Stomach (tissue), 9 donors: ENCODE data around the gene ITGB5. TPM values are rescaled to one million over a fixed set of nuclear protein-coding genes. Genes with fewer than 3 reads are reported as not detected.

ENCODE experiments used
- DNase-seq, 2 donors: peaks; one replicate each; pipeline versions ENCODE4 v3.0.0 to v3.0.0-alpha.2; 2013 to 2019
- H3K27ac ChIP-seq, 5 donors: fragments of 200-600 bp in 4 of 5; sonication (generic) in 4 of 5; one replicate each; pipeline ENCODE4 v1.5.1; 2013 to 2019; ENCODE audit warnings: mild to moderate bottlenecking in 1 of 5, moderate library complexity in 1 of 5
- H3K27me3 ChIP-seq, 3 donors: fragments of 200-600 bp; sonication (generic); one replicate each; pipeline ENCODE4 v1.5.1; 2017 to 2019; ENCODE audit warnings: mixed run types in 1 of 3
- H3K36me3 ChIP-seq, 4 donors: fragments of 200-600 bp; sonication (generic); 1 replicate in 3 of 4; 2 replicates in 1 of 4; pipeline ENCODE4 v1.5.1; 2016 to 2019
- H3K4me1 ChIP-seq, 4 donors: fragments of 200-600 bp; sonication (generic); one replicate each; pipeline ENCODE4 v1.5.1; 2016 to 2019
- H3K4me3 ChIP-seq, 4 donors: fragments of 200-600 bp; sonication (generic) in 3 of 4; one replicate each; pipeline ENCODE4 v1.5.1; 2016 to 2019; ENCODE audit warnings: mild to moderate bottlenecking in 1 of 4
- H3K9me3 ChIP-seq, 4 donors: fragments of 200-600 bp; sonication (generic); one replicate each; pipeline ENCODE4 v1.5.1; 2016 to 2019
- EP300 ChIP-seq: sonication (generic); formaldehyde crosslinking; IDR thresholded peaks from one replicate; pipeline ENCODE4 v1.6.1; 2017; ENCODE audit warnings: antibody characterized with exemption
- POLR2A ChIP-seq, 4 donors: fragments of 450-650 bp; IDR thresholded peaks; one replicate each; pipeline ENCODE4 v1.6.1; 2016; ENCODE audit warnings: antibody characterized with exemption in 4 of 4, control low read depth in 2 of 4, mild to moderate bottlenecking in 1 of 4, moderate library complexity in 1 of 4
- POLR2AphosphoS5 ChIP-seq, 3 donors: sonication (generic); formaldehyde crosslinking; IDR thresholded peaks; one replicate each; pipeline ENCODE4 v1.6.1; 2016; ENCODE audit warnings: antibody characterized with exemption in 3 of 3
- WGBS, 5 donors: extraction: QIAGEN DNeasy Blood & Tissue Kit in 3 of 5; methylation state at CpG; one replicate each; pipeline versions ENCODE4 v1.1.5 to v1.1.7; 2013 to 2018; 5-methylcytosine and 5-hydroxymethylcytosine counted together
- intact Hi-C: fragments of 100-400 bp; cut with DNase I; formaldehyde crosslinking; loops from one replicate; pipeline ENCODE4 v1.15.1; 2023; ENCODE audit warnings: low total_unique reads
- polyA plus RNA-seq, 3 donors: library from polyadenylated mRNA; stranded (reverse); fragments of 200-250 nt; gene quantifications; one replicate each; pipeline ENCODE4 v1.2.3, GENCODE V29; 2013
- total RNA-seq, 5 donors: library from RNA; depleted of rRNA; stranded (reverse); fragments of >200 nt; gene quantifications; one replicate each; pipeline versions ENCODE4 v1.1.0 to v1.2.3, GENCODE V29; 2014 to 2016
- TF ChIP-seq, protein P1 (sequence below), 7 experiments: fragments of 450-650 bp in 4 of 7; fragments of 200-600 bp in 3 of 7; sonication (generic) in 3 of 7; IDR thresholded peaks; one replicate each; pipeline ENCODE4 v1.5.1; 2016 to 2019; ENCODE audit warnings: antibody characterized with exemption in 7 of 7, control low read depth in 2 of 7, mild to moderate bottlenecking in 1 of 7
- donor health status: healthy with polysubstance abuse.
- donor health status: Bipolar disorder and iron deficiency.
- donor health status: healthy.

ITGB5 gene
- total and polyA plus RNA-seq, 8 donors = 8.2 to 205 (median 54.1) TPM

DNA sequence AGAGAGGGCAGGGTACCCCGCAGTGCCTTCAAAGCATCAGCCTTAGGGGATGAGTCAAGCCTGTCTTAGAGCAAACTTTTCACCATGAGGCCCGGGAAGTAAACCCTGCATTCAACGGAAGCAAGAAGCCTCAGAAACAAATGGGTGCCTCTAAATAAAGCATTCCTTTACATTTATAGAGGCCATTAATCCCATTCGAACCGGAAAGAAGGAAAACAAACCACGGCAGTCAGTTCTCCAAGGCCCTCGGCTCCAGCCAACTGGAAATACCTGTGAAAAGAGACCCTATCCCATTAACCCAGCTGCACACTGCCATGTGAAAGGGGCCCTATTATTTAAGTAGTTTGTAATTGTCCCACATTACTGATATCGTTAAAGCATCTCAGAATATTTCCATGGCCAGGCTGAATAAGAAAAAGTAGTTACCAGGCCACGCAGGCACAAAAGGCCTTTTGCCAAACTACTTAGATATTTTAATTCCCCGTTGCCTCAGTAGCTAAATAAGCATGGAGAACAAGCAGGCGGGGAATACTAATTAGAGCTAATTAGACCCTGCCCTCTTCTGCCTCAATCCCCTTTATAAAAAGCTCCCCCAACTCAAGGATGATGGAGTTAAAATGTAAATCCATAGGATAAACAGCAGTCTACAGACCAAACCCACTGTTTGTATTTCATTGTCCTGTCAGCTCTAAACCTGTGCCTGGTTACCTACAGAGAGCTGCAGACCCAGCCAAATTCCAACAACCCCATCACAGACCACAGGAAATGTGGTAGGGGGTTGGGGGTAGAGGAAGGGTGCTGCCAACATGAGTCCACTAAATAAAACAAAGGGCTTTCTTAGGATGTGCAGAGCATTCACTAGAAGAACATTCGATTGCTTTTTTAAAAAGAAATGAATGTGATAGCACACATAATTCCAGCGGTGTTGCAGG is 4.1 kb downstream of the ITGB5 start:
- TF ChIP-seq, protein P1, sequence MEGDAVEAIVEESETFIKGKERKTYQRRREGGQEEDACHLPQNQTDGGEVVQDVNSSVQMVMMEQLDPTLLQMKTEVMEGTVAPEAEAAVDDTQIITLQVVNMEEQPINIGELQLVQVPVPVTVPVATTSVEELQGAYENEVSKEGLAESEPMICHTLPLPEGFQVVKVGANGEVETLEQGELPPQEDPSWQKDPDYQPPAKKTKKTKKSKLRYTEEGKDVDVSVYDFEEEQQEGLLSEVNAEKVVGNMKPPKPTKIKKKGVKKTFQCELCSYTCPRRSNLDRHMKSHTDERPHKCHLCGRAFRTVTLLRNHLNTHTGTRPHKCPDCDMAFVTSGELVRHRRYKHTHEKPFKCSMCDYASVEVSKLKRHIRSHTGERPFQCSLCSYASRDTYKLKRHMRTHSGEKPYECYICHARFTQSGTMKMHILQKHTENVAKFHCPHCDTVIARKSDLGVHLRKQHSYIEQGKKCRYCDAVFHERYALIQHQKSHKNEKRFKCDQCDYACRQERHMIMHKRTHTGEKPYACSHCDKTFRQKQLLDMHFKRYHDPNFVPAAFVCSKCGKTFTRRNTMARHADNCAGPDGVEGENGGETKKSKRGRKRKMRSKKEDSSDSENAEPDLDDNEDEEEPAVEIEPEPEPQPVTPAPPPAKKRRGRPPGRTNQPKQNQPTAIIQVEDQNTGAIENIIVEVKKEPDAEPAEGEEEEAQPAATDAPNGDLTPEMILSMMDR (IDR thresholded peaks at IDR 0.05) = no peak
- TF ChIP-seq EP300 = no peak
- TF ChIP-seq POLR2A (IDR thresholded peaks at IDR 0.05) = no peak
- no peak for TF ChIP-seq POLR2AphosphoS5 (IDR thresholded peaks at IDR 0.05)
- DNase-seq = no peak
- H3K4me3 ChIP-seq = no peak overlapping the region
- no peaks in the 10 kb centered on the region for H3K36me3 ChIP-seq
- H3K27me3 ChIP-seq = peaks cover 0 to 19% (median 4%) of the 10 kb centered on the region in 3 donors
- H3K4me1 ChIP-seq = peaks cover 28 to 61% (median 44%) of the 10 kb centered on the region in 4 donors
- intact Hi-C loops = no loop called here
- no peaks in the 10 kb centered on the region for H3K9me3 ChIP-seq
- no peak overlapping the region for H3K27ac ChIP-seq
- 78 to 93% (median 83%) methylated on average over 13 of the region's 13 CpGs for WGBS, 5 donors

DNA sequence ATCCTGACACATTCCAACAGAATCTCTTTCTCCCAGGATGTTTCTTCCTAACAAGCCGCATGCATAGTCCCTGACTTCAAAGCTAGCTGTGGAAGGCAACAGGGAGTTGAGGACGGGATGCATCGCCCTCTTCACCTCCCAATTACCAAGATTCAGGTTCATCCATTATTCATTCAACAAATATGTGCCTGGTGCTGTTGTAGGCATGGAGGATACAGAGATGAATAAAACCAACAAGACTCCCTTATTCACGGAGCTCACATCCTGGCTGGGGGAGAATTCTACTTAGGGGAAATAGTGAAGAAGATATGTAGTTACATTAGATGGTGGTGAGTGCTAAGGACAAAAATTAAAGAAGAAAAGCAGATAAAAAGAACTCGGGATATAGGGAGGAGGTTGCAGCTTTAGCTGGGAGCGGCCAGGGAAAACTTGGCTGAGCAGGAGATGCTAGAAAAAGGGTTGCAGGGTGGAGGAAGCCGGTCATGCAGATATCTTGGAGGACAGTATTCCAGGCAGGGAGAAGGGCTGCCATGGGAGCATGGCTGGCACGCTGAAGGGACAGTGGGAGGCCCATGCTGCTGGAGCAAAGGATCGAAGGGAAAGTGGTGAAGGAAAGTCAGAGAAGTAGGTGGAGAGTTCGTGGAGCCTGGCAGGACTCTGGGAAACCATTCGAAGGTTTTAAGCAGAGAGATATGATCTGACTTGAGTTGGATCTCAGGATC is 5.0 kb downstream of the ITGB5 start:
- no peak for DNase-seq
- 88 to 93% (median 92%) methylated on average over 11 of the region's 11 CpGs for WGBS, 5 donors
- TF ChIP-seq, protein P1 (IDR thresholded peaks at IDR 0.05) = no peak
- TF ChIP-seq POLR2AphosphoS5 (IDR thresholded peaks at IDR 0.05) (no peak), EP300 (no peak), POLR2A (IDR thresholded peaks at IDR 0.05) (no peak)
- Histone ChIP-seq H3K4me3 (no peak overlapping the region), H3K27ac (no peak overlapping the region), H3K27me3 (peaks cover 0 to 12% (median 4%) of the 10 kb centered on the region in 3 donors), H3K36me3 (no peaks in the 10 kb centered on the region), H3K4me1 (peaks cover 35 to 59% (median 47%) of the 10 kb centered on the region in 4 donors), H3K9me3 (no peaks in the 10 kb centered on the region)
- intact Hi-C loops = no loop called here

DNA sequence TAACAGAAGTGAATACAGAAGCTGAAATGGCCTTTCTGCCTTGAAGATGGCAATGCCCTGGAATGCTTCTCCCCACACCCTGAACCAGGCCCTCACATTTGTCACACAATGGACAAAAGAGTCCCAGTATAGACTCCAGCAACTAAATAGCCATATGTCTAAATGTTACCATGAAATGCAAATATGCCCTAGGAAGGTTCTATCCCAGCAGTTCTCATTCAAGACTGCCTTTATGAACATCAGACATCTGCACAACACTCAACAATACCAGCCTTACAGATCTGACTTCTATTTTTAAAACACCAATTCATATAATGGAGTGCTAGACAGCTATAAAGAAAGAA is 7.9 kb downstream of the ITGB5 start:
- no peaks in the 10 kb centered on the region for H3K9me3 ChIP-seq
- TF ChIP-seq, protein P1 (IDR thresholded peaks at IDR 0.05) = no peak
- TF ChIP-seq POLR2AphosphoS5 (IDR thresholded peaks at IDR 0.05) (no peak), EP300 (no peak), POLR2A (IDR thresholded peaks at IDR 0.05) (no peak)
- H3K4me1 ChIP-seq = peaks cover 22 to 48% (median 36%) of the 10 kb centered on the region in 4 donors
- no peaks in the 10 kb centered on the region for H3K36me3 ChIP-seq
- no peak for DNase-seq
- intact Hi-C loops = no loop called here
- H3K27me3 ChIP-seq = no peaks in the 10 kb centered on the region
- peak overlapping the region; percentile 51 to 73 (median 65) for H3K27ac ChIP-seq
- H3K4me3 ChIP-seq = no peak overlapping the region

DNA sequence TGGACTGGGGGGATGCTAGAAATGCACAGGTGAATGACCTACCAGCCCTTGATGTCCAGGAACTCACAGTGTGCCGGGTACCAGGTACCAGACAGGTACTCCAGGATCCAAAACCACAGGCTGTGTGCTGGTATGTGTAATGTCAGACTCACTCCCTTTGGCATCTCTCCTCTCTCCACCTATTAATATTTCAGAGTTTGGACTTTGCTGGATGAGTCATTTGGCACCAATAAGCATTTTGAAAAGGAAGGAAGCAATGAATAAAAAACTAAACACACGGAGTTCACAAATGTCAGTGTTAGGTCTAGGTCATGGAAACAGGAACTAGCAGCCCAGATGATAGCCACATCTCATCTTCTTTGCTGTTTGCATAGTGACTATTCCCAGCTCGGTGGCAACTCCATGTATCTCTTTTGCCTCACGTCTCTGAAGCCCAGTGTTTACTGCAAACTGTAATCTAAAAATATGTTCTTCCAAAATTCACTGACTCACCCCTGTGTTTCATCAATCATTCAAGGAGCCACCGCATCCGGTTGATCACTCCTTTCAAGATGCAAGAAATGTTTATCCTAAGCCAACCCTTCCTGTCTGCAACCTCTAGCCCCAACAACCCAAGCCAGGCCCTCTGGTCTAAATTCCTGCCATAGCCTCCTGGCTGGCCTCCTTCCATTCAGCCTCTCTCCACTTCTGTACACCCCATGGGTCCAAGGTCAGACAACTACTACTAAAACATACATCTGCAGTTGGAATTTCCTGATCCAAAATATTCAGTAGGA is 8.4 kb downstream of the ITGB5 start:
- intact Hi-C loops = no loop called here
- 20 to 28% (median 27%) methylated on average over 6 of the region's 6 CpGs for WGBS, 5 donors
- peak overlapping the region; percentile 57 to 73 (median 68) for H3K27ac ChIP-seq
- no peaks in the 10 kb centered on the region for H3K9me3 ChIP-seq
- TF ChIP-seq POLR2A (IDR thresholded peaks at IDR 0.05) (no peak), POLR2AphosphoS5 (IDR thresholded peaks at IDR 0.05) (peak; percentile 22 to 78 (median 64)), EP300 (no peak)
- TF ChIP-seq, protein P1 (IDR thresholded peaks at IDR 0.05) = no peak
- H3K36me3 ChIP-seq = no peaks in the 10 kb centered on the region
- H3K4me1 ChIP-seq = peaks cover 22 to 45% (median 34%) of the 10 kb centered on the region in 4 donors
- peak in 1 of 2 donors; percentile 68 for DNase-seq
- H3K27me3 ChIP-seq = no peaks in the 10 kb centered on the region
- no peak overlapping the region for H3K4me3 ChIP-seq
